HG03565 (cell line): ENCODE measurements around the gene CST3.
"Not testable (repeated sequence)": the region's sequence is repeated elsewhere in the genome, so short reads cannot be mapped to it uniquely, and the experiment has no call there.

Experiments used
- ATAC-seq: cut with Tn5 transposase; IDR thresholded peaks from one replicate; pipeline ENCODE4 v1.9.1; 2021; ENCODE audit warnings: mild to moderate bottlenecking, moderate library complexity; ENCODE audit not compliant: unreplicated experiment

CST3 gene

DNA sequence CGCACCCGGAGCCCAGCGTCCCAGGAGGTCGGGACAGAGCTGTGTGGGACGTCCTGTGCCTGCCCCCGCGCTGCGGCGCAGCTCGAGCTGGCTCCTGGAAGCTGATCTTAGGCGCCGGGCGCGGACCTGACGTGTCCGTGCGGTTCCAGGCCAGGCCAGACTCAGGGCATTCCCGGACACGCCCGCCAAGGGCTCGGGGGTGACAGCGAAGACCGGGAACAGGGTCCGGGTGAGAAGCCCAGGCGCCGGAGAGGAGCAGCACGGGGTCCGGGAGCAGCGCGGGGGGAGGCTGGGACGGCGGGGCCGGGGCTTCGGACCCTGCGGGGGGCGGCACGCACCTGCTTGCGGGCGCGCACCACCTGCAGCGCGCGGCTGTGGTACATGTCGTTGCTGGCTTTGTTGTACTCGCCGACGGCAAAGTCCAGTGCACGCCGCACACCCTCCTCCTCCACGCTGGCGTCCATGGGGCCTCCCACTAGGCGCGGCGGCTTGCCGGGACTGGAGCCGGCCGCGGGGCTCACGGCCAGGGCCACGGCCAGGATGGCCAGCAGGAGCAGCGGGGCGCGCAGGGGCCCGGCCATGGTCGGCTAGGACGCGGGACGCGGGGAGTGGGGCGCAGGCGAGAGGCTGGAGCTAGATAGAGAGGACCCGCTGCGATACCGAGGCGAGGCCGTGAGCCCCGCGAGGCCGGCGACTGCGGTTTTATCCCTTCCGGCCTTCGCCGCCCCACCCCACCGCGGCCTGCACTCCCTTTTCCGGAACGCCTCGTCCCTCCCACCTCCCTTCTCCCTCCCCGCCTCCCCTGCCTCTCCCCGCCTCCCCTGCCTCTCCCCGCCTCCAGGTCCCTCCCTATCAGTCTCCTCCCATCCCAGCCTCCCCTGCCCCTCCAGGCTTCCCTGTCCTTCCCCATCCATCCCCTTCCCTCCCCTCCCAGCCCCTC, at the start of gene CST3:
Gene CST3 (minus strand): TSS at position 674 of the 940 bp plus-strand sequence. CDS start 93 bp downstream, at position 581.
- ATAC-seq = no peak

- no peak for ATAC-seq
Measured at GRCh38 chr20:23686046-23686750, 48.4 kb upstream of the CST3 start.

GRCh38 chr20:23685529-23685896, 47.8 kb upstream of the CST3 start:
- not testable (repeated sequence) for ATAC-seq

DNA sequence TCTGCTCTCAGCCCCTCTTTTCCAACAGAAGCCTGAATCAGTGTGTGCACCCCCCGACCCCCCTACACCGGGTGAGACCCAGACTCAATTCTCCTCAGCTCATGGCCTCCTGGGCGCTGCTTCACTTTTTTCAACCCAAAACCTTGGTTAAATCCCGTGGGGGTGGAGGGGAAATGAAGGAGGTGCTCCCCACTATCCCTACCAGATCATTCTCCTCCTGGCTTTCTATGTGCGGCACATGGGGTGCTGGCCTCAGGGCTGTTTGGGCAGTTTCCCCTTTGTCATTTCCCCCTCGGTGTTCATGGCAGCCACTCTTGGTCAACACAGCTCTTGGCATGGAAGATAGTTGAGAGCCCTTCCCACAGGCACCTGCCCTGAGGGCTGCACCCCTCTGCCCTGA, 46.5 kb upstream of the CST3 start:
- ATAC-seq = no peak

DNA sequence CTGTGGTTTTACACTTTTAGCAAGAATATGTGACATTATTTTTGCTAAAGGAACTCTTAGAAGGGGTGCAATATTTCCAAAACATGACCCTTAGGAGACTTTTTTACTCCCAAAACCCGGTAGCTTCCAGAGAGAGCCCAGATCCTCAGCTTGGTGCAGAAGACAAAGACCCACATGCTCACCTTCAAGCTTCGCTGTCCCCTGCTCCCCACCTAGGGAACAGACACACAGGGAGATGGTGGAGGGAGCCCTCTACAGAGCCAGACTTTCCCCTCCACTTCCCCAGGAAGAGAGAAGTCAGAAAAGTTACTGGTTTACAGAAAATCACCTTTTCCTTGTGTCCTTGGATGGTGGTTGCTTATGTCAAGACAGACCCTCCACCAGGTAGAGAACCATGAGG, 46.1 kb upstream of the CST3 start:
- no peak for ATAC-seq

DNA sequence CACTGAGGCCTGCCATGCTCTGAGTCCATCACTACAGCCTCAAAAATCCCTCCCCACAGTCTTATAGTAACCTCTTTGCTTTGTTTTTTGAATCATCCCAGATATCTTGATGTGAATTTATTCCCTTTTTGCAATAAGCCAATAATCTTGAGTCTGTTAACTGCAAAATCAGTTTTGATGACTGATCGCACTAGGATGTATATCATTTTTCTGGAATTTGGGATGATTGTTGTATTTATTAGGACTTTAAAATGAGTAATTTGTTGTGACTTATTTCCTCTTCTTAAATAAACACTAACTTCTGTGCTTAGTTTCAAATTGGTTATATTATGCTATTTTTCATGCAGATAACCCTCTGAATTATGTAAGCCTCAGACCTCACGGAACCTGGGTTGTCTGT, 45.5 kb upstream of the CST3 start:
- ATAC-seq = no peak

GRCh38 chr20:23680146-23680545, 42.4 kb upstream of the CST3 start:
- ATAC-seq = no peak

DNA sequence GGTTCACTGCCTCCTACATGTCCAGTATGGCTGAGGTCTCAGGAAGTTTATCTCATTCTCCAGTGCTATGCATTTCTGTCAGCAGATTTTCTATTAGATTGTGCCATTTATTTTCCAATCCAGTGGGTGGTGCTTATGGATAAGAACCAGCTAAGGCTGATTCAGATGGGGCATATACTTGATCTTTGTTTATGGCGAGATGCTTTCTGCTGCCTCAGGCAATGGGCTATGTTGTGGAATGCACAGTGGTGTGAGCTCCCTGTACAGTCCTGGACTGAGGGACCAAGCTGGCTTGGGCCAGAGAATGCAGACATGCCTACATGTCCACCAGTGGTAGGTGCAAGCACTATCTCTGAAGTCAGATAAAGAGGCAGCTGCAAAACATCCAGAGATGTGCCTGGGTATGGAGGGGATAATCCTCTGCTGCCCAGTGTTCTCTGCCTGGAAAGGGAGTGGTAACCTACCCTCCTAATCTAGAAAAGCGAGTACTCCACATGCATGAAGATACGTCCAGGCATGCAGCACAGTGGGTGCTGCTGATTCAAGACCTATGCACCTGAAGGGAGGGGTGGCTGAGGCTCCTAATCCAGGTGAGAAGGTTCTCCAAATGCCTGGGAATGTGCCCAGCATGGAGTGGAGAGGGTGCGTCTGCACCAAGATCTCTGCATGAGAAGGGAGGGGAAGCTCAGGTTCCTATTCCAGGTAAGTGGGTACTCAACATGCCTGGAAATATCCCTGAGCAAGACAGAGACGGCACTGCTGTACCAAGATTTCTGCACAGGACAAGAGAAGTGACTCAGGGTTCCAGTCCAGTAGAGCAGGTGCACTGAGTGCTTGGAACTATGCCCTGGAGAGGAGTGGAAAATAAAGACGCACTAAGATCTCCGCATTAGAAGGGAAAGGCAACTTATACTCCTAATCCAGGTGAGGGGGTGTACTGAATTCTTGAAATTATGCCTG, 41.7 kb upstream of the CST3 start:
- ATAC-seq = no peak

- no peak for ATAC-seq
Measured at GRCh38 chr20:23673209-23673608, 35.5 kb upstream of the CST3 start.

DNA sequence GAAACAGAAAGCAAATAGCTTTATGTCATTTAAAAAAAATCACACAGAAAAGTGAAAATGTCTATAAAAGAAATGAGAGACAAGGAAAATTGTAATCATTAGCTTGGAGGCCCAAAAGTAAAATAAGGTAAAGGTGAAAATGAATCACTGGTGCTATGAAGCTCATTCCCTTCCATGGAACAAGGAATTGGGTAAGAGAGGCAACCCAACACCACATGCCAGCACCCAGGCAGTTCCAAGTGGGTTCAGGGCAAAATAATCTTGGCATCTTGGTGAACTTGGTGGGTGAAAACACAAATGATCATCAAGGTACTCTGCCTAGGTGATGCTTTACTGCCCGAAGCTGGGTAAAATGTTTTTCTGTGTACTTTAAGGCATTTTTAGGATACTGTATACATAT, 34.4 kb upstream of the CST3 start:
- ATAC-seq = no peak

- ATAC-seq = no peak
Measured at GRCh38 chr20:23671479-23671878, 33.7 kb upstream of the CST3 start.

DNA sequence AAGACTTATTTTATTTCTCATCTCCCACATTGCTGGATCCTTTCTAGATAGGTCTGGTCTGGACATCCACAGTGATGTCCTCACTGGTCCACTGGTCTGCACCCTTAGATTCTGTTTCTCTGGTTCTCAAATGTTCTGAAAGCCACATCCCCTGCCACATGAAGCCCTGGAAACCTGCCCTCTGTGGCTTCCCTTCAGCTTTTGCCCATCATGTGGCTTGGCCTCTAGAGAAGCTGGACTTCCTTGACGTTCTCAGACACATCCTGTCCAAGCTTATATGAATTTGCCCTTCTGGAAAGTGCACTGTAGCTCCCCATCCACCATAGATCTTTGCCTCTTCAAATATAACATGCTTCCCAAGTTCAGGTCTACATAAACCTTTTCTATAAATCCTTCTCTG, 32.6 kb upstream of the CST3 start:
- no peak for ATAC-seq

GRCh38 chr20:23669866-23670265, 32.1 kb upstream of the CST3 start:
- no peak for ATAC-seq

- no peak for ATAC-seq
Measured at GRCh38 chr20:23669327-23669726, 31.6 kb upstream of the CST3 start.

DNA sequence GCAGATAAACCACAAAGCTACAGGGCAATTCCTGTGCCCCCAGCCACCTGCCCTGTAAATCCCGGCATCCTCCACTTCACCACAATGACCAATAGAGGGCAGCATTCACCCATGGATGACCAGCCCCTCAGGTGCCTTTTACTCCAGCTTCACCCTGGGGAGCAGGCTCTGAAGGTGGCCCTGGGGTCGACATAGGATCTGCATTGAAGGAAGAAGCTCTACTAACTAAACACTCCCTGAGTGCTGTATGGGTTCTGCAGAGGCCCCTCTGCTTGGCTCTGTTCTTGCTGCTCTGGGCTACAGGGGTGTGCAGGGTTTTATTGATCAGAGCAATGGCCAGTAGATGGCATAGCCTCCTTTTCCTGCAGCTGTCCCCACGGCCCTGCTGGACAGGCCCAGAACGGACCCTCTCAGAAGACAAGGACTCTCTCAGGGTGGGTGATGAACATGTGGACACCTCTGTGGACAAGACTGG, 30.8 kb upstream of the CST3 start:
- ATAC-seq = peak; percentile 63

DNA sequence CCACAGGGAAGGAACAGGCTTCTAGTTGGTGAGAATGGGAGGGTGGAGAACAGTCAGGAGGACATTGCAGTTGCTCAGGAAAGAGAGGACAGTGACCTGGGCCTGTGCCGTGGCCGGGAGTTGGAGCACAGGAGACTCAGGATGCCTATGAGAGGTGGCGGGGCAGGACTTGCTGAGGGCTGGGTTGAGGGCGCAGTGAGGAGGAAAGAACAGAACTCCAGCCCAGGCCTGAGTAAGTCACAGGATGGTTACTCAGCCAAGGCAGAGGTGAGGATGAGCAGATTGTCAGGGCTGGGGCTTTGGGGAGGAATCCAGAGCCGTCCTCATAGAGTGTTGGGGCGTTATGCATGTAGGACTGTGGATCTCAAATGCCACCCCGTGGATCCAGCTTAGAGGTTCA, 29.9 kb upstream of the CST3 start:
- no peak for ATAC-seq

DNA sequence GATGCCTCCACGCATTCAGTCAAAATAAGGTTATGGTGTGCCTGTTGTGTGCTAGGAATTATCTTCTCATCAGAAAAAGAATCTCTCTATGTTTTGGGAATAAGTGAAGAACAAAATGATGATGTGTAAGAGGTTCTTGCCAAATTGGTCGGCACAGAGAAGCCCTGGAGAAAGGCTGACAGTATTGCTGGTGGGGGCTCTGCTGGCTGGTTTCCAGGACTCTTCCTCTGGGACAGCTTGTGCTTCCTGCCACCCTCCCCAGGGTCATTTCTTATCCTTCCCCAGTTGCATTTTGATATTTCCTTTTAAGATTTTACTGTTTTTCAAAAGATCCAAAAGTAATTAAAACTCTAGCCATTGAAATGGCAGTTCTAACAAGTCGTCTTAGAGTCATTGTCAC, 28.9 kb upstream of the CST3 start:
- ATAC-seq = no peak

DNA sequence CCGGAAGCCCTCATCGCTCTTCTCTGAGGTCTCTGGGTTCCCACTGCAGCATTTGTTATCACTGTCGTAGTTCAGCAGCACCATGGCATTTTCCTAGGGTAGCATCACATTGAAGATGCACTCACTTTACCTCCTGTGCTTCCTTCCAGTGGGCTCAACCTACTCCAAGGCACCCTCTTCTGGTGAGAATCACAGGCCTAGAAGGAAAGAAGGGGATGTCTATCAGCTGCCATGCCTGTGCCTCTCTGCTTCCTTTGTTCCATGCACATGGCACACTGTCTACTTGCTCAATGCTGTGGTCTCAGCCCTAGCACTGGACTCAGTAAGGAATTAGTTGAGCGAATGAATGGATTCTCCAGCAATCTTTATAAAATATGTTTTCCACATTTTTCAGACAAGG, 28.4 kb upstream of the CST3 start:
- ATAC-seq = no peak

DNA sequence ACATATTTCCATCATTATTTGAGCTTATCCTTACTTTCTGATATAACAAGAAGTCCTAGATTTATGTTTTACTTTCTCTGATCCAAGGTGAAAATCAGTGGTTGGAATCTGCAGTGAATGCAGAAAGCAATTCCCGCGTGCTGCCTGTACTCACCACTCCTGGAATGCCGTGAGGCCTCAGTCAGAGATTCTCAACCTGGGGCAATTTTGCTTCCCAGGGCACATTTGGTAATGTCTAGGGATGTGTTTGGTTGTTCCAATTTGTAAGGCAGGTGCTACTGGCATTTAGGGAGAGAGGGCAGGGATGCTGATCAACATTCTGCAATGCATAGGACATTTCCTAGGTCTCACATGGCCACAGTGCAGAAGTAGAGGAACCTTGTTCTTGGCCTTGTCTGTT, 27.2 kb upstream of the CST3 start:
- no peak for ATAC-seq

- not testable (repeated sequence) for ATAC-seq
Measured at GRCh38 chr20:23664046-23664445, 26.3 kb upstream of the CST3 start.

DNA sequence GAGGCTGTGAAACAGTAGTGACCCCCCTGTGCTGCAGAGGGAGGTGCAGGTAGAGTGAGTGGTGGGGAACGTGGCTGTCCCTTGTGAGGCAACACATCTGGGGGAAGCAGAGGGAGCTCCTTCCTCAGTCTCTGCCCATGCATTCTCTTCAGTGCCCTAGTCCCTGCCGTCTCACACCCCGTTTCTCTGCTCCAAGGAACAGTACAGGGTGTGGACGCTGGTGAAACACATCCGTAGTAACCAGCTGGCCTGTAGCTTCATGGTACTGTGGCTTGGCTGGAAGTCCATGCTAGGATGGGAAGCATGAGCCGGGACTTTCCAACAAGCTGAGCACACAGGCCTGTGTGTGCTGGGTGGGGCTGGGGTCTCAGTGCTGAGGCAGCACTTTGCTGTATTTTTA, 25.4 kb upstream of the CST3 start:
- no peak for ATAC-seq
